Uterus (tissue), 2 donors: ENCODE data around the gene PACRG.

Experiments
- POLR2A ChIP-seq, 2 donors: fragments of 450-650 bp; IDR thresholded peaks; one replicate each; pipeline ENCODE4 v1.6.1; 2016; ENCODE audit warnings: antibody characterized with exemption in 2 of 2, mild to moderate bottlenecking in 1 of 2, moderate library complexity in 1 of 2
- TF ChIP-seq, protein P1 (sequence below), 4 experiments: fragments of 200-600 bp in 2 of 4; fragments of 450-650 bp in 2 of 4; sonication (generic) in 2 of 4; IDR thresholded peaks; one replicate each; pipeline ENCODE4 v1.5.1; 2016 to 2019; ENCODE audit warnings: antibody characterized with exemption in 4 of 4, mild to moderate bottlenecking in 2 of 4, moderate library complexity in 1 of 4

DNA sequence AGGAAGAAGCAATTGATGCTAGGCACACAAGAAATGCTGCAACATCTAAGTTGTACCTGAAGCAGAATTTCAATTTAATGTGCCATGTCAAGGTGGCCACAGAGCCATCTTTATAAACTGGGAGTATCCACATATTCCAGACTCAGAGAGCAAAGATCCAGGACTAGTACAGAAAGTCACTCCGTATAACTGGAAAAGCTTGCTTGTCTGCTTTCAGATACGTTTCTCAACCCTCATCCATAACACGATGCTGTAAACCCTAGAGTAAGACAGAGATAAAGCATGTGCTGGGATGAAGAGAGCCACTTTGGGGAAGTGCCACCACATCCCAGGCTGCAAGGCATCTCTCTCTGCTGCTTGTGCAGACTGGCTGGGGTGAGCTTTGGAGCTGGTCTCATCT lies 134.7 kb downstream of the PACRG start:
- TF ChIP-seq, protein P1, sequence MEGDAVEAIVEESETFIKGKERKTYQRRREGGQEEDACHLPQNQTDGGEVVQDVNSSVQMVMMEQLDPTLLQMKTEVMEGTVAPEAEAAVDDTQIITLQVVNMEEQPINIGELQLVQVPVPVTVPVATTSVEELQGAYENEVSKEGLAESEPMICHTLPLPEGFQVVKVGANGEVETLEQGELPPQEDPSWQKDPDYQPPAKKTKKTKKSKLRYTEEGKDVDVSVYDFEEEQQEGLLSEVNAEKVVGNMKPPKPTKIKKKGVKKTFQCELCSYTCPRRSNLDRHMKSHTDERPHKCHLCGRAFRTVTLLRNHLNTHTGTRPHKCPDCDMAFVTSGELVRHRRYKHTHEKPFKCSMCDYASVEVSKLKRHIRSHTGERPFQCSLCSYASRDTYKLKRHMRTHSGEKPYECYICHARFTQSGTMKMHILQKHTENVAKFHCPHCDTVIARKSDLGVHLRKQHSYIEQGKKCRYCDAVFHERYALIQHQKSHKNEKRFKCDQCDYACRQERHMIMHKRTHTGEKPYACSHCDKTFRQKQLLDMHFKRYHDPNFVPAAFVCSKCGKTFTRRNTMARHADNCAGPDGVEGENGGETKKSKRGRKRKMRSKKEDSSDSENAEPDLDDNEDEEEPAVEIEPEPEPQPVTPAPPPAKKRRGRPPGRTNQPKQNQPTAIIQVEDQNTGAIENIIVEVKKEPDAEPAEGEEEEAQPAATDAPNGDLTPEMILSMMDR (IDR thresholded peaks at IDR 0.05) = no peak
- TF ChIP-seq POLR2A (IDR thresholded peaks at IDR 0.05) = no peak
